ENCODE data around the gene EFNA5. TPM values are rescaled to one million over a fixed set of nuclear protein-coding genes. Genes with fewer than 3 reads are reported as not detected.

Gene EFNA5
- total RNA-seq, 4 donors from 2014 or later: 6.8 to 17.9 (median 11.5) TPM

- no peak for DNase-seq
- intact Hi-C loops (cut with DNase I): no loop called here
Measured at GRCh38 chr5:107388141-107388861, 282.4 kb downstream of the EFNA5 start.

GRCh38 chr5:107387526-107388140, 283.1 kb downstream of the EFNA5 start:
- TF ChIP-seq POLR2A (IDR thresholded peaks at IDR 0.05) (no peak), CTCF (IDR thresholded peaks at IDR 0.05) (no peak)
- no peaks in the 10 kb centered on the region for H3K9me3 ChIP-seq
- H3K4me3 ChIP-seq: no peak overlapping the region
- no peaks in the 10 kb centered on the region for H3K36me3 ChIP-seq
- intact Hi-C loops (cut with DNase I): no loop called here
- no peak for DNase-seq
- 62 to 78% methylated on average over 6 of the region's 6 CpGs for WGBS, 2 donors
- H3K27ac ChIP-seq: peak overlapping the region; percentile 56 to 75 (median 62)
- peaks cover 17 to 30% (median 20%) of the 10 kb centered on the region in 3 donors for H3K4me1 ChIP-seq
- H3K27me3 ChIP-seq: no peaks in the 10 kb centered on the region

More at GRCh38 chr5:107388141-107388861, 282.4 kb downstream of the EFNA5 start:
- no peaks in the 10 kb centered on the region for H3K27me3 ChIP-seq
- TF ChIP-seq CTCF (IDR thresholded peaks at IDR 0.05) (no peak), POLR2A (IDR thresholded peaks at IDR 0.05) (no peak)
- peak overlapping the region; percentile 56 to 75 (median 62) for H3K27ac ChIP-seq
- no peaks in the 10 kb centered on the region for H3K9me3 ChIP-seq
- no peaks in the 10 kb centered on the region for H3K36me3 ChIP-seq
- 15 to 18% methylated on average over 8 of the region's 8 CpGs for WGBS, 2 donors
- no peak overlapping the region for H3K4me3 ChIP-seq
- H3K4me1 ChIP-seq: peaks cover 17 to 32% (median 20%) of the 10 kb centered on the region in 3 donors

GRCh38 chr5:107385708-107386107, 285.0 kb downstream of the EFNA5 start:
- WGBS, 2 donors: 100% methylated on average over 2 of the region's 2 CpGs
- Histone ChIP-seq H3K27ac (no peak overlapping the region), H3K9me3 (no peaks in the 10 kb centered on the region), H3K4me3 (no peak overlapping the region), H3K27me3 (no peaks in the 10 kb centered on the region), H3K4me1 (peaks cover 17 to 38% (median 20%) of the 10 kb centered on the region in 3 donors), H3K36me3 (no peaks in the 10 kb centered on the region)
- TF ChIP-seq POLR2A (IDR thresholded peaks at IDR 0.05): no peak
- TF ChIP-seq CTCF (IDR thresholded peaks at IDR 0.05): no peak
- intact Hi-C loops (cut with DNase I): no loop called here
- DNase-seq: no peak

GRCh38 chr5:107384256-107384655, 286.5 kb downstream of the EFNA5 start:
- Histone ChIP-seq H3K9me3 (no peaks in the 10 kb centered on the region), H3K4me3 (no peak overlapping the region), H3K27me3 (no peaks in the 10 kb centered on the region), H3K27ac (no peak overlapping the region), H3K4me1 (peaks cover 16 to 28% (median 16%) of the 10 kb centered on the region in 3 donors), H3K36me3 (no peaks in the 10 kb centered on the region)
- intact Hi-C loops (cut with DNase I): no loop called here
- TF ChIP-seq POLR2A (IDR thresholded peaks at IDR 0.05) (no peak), CTCF (IDR thresholded peaks at IDR 0.05) (no peak)
- DNase-seq: no peak
- WGBS, 2 donors: 88 to 92% methylated on average over 4 of the region's 4 CpGs

- peaks cover 8 to 19% (median 8%) of the 10 kb centered on the region in 3 donors for H3K4me1 ChIP-seq
- TF ChIP-seq CTCF (IDR thresholded peaks at IDR 0.05) (no peak), POLR2A (IDR thresholded peaks at IDR 0.05) (no peak)
- H3K9me3 ChIP-seq: no peaks in the 10 kb centered on the region
- H3K4me3 ChIP-seq: no peak overlapping the region
- H3K27me3 ChIP-seq: no peaks in the 10 kb centered on the region
- H3K27ac ChIP-seq: no peak overlapping the region
- no peaks in the 10 kb centered on the region for H3K36me3 ChIP-seq
- intact Hi-C loops (cut with DNase I): no loop called here
- no peak for DNase-seq
- 80 to 95% methylated on average over 1 of the region's 1 CpG for WGBS, 2 donors
Measured at GRCh38 chr5:107383414-107383813, 287.3 kb downstream of the EFNA5 start.

All from esophagus squamous epithelium (tissue), 5 donors.